Globus pallidus (tissue), 1 donor: ENCODE data around the gene BPHL.
"Not testable (repeated sequence)": the region's sequence is repeated elsewhere in the genome, so short reads cannot be mapped to it uniquely, and the experiment has no call there.

Experiments
- DNase-seq: peaks from one replicate; pipeline ENCODE4 v3.0.0-alpha.2; 2015; ENCODE audit warnings: low spot score

BPHL gene

DNA sequence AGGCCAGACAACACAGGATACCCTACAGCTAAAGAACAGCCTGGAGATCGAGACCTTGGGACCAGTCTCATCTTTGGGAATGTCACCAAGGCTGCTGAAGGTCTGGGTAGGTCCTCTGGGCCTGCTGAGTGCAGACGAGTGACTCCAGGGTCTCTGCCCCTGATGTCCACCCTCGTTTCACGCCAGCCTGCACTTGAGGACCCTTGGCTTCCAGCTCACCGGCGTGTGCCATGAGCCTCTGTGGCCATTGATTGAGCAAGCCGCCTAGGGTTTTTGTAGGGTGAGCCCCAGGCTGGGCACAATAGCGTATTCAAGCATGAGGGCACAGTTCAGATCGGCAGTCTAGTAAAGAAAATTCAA is 4.3 kb downstream of the BPHL start:
- DNase-seq, result no peak

DNA sequence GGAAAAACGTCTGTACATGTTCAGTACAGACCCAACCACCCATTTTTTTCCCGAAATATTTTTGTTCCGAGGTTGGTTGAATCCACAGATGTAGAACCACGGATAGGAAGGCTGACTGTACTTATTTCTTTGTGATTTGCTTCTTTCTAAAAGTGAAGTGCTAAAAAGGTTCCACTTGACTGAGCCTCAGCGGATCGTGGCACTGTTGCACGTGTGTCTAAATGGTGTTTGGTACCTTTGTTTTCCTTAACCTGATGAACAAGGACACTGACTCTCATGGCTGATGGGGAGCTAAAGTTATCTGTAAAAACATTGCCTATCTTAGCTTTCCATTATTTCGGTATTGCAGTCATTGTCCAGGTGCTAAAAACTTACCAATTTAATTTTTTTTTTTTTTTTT is 6.2 kb downstream of the BPHL start:
- no peak for DNase-seq

DNA sequence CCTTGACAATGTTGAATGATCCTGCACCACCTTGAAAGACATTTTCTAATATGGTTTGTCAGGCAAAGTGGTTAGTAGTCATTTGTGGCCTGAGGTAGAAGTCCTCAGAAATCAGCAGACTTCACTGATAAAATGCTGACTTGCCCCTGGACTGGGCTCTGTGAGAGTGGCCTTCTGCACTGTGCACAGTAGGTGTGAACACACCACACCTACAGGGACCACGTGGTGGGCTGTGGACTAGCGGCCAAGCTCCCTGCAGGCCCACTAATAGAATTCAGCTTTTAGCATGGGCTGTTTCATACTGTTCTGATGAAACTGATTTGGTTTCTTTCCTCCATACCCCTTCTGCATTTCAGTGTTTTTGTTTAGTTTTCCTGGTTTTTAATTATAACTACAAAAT is 7.3 kb downstream of the BPHL start:
- DNase-seq, result no peak

DNA sequence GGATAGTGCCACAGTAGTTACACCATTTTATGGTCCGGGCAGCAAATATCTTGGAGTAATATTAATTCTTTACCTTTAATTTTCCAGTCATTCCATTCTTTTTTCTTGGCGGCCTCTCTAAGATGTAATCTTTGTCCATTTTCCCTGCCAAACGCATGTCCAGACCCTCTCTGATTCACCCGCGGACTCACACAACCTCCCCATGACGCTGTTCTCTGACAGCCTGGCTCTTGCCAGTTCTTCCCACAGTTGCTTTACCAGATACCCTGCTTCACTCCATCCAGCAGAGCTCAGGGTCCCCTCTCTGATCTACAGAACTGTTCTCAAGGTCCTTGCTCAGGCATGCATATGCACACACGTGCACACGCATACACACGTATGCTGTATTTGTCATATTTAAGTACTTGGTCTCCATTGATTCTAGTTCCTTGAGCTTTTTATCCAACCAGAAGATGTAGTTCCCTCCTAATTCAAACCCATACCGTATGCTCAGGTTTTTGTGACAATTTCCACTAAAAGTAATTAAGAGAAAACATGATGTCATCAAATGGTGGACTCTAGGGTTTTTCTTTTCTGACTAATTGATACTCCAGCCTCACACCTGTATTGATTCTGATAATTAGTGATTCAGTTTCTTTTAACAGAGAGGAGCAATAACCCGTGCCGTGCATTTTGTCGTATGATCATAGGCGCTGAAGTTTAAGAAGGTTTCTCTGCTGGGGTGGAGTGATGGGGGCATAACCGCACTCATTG is 10.0 kb downstream of the BPHL start:
- DNase-seq, result no peak

DNA sequence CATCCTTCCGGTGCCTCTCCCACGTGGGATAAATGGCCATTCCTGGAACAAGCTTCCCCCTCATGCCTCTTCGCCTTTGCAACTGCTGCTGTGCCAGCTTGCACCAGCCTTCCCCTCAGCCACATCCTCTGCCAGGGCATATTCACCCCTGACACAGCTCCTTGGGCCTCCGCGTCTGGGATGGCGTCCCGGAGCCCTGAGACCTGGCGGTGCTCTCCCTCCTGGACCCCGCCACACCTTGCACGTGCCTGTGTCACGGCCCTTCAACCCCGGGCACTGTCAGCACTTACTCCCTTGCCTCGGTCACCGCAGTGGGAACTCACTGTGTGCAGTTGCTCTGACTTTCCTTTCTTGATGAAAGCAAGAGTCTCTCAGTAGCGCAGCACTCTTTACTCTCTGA is 13.2 kb downstream of the BPHL start:
- DNase-seq, result no peak

DNA sequence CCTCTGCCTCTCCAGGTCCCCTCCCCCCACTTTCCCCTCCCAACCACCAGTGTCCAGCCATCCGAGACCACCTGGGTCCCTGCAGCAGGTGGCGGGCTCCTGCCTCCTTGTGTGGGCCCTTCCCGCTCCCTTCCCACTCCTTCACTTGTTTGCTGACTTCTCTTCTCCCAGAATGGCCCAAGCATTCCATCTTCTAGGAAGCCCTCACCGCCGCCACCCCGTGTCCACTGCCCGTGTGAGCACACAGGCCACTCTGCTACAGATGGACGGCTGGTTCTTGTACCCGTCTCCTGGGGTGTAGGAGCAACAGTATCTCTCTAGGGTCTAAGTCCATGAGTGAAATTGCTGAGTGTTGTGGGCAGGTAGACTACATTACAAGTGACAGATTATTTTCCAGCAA is 15.0 kb downstream of the BPHL start:
- DNase-seq, result no peak

DNA sequence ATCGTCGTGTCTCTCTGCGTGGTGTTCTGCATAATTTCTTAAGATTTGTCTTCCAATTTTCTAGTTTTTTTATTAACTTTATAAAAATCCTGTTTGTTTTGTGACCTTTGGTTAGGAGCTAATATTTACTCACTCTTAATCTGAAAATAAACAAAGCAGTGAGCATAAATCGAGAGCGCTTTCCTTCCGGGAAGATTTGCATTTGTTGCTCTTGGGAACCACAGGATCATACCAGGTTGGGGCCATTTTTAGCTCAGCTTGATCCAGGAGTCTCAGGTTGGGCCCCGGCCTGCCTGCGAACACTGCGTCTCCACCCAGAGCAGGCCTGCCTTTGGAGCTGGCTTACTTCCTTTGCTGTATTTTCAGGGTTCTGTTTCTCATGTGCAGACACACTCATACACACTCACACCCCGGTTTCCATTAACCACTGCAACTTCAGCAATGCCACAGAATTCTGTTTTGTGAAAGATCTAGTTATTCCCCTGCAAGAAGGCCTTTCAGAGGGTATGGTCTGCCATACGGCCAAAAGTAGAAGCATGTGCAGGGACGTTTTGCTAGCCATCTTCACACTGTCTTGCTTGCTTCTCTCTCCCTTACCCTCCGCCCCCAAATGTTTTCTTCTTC is 17.3 kb downstream of the BPHL start:
- DNase-seq, result no peak

DNA sequence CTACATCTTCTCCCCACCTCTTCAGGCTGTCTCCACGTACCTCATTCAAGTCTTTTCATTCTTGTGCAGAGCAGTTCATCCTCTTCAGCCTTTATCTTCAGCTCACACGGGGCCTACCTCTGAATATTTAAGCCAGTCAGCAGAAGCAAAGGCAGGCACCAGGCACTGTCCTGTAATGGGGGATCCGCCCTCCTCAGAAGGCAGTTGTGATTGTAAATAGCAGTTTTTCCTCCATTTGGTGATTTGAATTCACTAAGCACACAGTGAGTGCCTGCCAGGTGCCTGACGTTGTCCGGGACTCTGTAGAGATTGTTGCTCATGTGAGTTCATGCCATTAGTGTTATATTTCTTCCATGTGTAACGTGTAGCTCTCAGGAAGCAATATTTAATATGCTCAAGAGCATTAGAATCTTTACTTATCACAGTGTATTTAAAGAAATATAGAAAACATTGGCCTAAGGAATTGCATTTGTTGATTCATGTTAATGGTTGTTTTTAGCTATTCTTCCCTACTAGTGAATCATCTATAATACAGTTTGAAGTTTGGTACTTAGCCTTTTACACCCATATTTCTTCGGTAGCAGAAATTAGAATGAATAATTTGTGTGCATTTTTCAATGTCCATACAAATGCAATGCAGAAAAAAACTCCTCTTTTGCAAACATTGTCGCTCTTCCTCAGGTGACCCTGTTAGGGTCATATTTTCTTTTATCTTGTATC is 17.9 kb downstream of the BPHL start:
- DNase-seq, result no peak

DNA sequence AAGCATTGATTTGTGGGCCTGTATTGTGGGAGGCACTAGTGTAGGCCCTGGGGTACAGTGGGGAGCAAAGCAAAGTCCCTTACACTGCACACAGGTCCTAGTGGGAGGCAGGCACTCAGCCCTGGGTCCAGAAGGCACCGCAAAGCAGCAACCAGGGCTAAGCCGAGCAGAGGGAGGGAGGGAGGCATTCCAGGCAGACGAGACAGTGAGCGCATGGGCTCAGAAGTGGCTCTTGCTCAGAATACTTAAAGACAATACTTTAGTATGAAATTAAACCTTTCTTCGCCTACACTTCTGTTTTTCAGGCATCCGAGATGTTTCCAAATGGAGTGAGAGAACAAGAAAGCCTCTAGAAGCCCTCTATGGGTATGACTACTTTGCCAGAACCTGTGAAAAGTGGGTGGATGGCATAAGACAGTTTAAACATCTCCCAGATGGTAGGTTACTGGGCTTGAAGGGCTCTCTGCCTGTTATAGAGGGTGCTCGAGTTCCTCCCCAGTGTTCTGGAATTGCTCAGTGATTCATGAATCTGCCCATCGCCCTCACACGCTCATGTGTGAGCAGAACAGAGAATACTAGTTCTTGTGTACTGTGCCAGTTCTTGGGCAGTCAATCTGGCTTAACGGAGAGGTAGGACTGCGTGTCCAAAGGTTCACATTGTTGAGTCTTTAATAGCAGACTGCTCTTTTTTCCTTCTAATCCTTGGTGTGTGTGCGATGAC is 18.7 kb downstream of the BPHL start:
- DNase-seq, result no peak

DNA sequence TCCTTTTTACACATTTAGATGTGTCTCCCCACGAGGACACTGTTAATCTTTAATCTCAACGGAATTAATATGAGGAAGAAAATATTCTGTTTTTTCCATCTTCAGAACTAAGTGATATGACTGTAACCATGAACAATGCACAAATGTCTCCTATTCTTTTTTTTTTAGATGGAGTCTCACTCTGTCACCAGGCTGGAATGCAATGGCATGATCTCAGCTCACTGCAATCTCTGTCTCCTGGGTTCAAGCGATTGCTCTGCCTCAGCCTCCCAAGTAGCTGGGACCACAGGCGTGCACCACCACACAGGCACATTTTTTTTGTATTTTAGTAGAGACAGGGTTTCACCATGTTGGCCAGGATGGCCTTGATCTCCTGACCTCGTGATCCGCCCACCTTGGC is 19.4 kb downstream of the BPHL start:
- not testable (repeated sequence) for DNase-seq

DNA sequence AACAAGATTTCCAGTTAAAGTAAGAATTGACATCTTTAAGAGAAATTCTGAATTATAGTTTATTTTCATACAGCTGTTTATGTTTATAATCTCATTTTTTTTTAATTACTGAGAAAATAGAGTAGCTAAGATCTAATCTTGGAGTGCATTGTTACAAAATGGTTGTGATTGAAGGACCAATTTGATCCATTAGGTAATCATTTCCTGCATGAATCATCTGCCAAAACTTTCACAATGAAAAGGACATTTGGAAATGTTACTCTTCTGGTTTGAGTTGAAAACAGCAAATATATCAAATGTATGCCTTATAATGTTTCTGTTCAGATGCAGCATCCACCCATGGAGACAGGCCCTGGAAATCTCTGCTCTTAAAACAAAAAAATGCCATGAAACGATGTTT is 19.8 kb downstream of the BPHL start:
- no peak for DNase-seq

DNA sequence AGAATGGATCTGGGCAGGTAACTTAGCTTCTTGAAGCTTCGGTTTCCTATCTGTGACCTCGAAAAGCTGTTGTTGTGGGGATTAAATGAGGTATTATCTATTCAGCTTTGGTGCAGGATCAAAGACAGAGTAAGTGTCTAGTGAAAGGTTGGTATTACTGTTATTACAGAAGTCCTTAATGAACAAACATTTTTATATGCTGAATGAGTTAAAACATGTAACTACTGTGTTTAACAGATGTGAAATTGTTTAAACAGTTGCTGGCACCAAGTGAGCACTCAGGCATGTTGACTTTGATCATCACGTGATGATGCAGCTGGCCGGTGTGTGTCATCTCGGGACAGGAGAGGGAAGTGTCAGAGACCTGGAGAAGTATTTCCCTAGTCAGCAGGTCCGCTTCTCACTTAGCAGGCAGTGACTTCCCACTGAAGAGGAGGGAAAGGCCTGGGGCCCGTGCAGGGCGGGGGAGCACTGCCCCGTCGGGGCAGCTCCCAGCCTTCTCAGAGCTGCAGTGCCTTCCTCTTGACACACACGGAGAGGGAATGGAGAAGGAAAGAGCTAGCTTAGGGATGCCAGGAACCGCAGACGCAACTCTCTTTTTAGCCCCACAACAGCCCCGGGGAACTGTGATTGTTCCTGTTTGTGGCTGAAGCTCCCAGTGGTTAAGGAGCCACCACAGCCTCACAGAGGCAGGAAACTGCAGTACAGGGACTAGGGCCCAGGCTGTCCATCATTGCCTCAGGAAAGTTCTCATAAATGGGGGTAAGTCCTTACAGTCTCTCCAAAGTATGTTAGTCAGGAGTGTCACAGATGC is 20.8 kb downstream of the BPHL start:
- DNase-seq, result peak; percentile 47

DNA sequence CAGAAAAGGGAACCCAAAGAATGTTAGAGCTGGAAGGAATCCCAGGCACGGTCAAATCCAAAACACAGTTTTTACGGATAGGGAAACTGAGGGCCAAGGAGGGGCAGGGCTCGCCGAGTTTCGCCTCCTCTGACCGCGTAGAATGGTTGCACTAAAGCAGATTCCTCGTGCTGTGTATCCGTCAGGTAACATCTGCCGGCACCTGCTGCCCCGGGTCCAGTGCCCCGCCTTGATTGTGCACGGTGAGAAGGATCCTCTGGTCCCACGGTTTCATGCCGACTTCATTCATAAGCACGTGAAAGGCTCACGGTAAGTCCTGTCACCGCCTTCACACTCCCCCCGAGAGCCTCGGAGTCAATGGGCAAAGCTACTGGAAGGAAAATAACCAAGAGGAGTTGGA is 21.7 kb downstream of the BPHL start:
- no peak for DNase-seq

DNA sequence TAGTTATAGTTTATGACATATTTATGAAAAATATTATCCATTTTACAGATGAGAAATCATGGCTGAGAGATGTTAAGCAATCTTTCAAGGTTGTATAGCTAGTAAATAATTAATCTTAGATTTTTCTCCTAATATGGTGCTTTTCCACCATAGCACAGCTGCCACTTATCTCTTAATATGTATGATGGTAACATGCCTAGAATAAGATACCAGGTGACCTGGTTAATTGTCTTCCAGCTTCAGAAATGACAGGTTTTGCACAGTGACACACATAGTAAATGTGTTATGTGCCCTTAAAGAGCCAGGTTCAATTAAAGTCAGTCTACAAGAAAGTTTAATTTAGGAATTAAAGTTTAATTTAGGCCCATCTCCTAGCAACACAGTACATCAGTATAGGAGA is 24.0 kb downstream of the BPHL start:
- no peak for DNase-seq

DNA sequence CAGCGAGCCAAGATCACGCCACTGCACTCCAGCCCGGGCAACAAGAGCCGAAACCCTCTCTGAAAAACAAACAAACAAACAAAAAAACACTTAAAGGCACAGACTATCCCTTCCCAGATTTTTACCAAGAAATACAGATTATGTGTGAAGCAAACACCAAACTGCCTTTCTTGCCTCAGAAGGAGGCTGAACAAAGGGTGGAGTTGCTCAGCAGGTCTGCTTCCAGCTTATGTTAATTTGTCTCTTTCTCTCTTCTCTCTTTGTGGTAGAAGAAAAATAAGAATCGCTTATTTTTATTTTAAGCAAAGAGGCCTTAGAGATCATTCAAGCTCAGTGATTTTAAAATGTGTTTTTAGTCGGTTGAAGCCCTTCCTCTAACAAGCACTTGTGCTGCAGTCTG is 24.6 kb downstream of the BPHL start:
- DNase-seq, result no peak

DNA sequence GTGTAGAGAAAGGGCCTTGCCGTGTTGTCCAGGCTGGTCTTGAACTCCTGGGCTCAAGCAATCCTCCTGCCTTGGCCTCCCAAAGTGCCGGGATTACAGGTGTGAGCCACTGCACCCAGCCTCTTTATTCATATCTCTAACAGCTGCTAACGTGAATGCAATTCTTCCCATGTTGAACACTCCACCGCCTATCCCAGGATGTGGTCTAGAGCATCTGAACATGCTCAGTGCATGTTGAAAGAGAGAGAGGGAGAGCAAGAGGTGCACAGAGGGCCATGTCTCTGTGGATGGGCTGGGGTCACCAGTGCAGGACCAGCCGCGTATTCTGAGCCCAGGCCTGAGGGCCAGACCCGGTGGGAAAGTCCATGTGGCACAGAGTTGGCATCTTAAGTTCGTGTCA is 26.1 kb downstream of the BPHL start:
- DNase-seq, result no peak

DNA sequence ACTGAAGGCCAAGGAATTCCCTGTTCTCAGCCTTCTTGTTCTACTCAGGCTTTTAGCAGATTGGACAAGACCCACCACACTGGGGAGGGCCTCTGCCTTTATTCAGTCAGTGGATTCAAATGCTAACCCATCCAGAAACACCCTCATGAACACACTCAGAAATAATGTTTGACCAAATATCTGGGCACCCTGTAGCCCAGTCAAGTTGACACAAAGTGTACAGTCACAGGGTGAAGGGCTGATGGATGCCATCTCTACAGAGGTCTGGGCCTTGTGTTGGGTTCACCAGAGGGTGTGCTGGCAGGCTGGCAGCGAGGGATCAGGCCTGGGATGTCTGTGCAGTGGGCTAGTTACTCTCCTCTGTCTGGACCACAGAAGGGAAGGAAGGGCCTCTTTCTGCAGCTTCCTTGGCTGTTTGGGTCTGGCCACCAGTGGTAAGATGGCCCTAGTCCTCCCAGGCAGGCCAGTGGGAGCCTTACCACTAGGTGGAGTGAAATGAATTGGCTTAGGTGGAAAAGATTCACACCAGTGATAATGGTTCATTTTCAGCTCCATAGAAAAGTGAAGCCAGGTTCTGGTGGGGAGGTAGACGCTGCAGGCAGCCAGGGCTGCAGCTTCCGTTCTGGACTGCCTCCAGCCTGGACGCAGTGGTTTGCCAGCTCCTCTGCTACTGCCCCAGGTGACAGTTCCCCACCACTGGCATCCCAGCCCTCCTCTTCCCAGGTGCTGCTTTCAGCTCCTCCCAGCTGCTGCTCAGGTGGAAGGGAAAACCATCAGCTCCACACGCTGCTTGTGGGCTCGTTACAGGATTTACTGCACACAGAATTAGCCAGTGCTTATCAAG is 29.6 kb downstream of the BPHL start:
- DNase-seq, result no peak

DNA sequence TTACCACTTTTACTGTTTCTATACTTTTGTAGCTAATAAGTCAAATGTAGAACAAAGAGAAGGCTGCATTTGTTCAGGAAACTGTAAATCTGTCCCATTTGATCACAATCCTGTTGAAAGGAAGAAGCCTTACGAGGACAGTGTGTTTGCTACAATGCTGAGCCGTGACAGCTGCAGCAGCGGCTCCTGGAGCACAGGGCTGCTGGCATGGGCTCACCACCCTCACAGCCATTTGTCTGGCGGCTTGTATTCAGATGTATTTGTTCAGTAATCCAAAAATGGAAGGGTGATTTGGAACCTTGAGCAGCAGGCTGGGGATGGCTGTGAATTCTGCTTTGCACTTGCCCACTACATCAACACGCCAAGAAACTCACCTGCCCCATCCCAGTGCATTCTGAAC is 33.2 kb downstream of the BPHL start:
- DNase-seq, result no peak

DNA sequence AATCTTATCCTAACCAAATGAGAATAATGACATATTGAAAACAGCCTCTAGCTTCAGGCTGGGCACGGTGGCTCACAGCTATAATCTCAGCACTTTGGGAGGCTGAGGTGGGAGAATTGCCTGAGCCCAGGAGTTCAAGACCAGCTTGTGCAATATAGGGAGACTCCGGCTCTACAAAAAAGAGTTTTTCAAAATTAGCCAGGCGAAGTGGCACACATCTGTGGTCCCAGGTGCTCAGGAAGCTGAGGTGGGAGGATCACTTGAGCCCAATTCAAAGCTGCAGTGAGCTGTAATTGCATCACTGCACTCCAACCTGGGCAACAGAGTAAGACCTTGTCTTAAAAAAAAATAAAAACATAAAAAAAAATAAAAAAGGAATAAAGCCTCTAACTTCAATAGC is 34.2 kb downstream of the BPHL start:
- DNase-seq, result no peak

DNA sequence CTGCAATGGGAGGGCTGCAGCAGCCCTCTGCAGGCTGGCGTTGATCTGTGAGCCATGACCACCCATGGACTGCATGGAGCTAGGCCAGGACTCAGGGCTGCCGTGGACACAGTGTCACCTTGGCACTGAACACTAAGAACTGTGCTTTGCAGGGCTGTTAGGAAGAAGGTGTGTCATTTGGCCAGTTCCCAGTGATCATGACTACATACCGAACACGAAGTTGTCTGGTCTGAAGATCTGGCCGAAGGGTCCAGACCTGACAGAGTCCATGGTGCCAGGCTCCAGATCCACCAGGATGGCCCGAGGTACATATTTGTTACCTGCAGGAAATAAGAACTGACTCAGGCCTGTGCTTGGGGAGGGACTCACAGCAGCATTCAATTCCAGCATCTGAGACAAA is 36.9 kb downstream of the BPHL start:
- DNase-seq, result not testable (repeated sequence)
